ENCODE results near the gene PNPLA7. TPM values are rescaled to one million over a fixed set of nuclear protein-coding genes. Genes with fewer than 3 reads are reported as not detected.
"Not testable (repeated sequence)": the region's sequence is repeated elsewhere in the genome, so short reads cannot be mapped to it uniquely, and the experiment has no call there.

The PNPLA7 gene
- total RNA-seq, 4 donors from 2014 or later = 0.61 to 3.4 (median 0.91) TPM

DNA sequence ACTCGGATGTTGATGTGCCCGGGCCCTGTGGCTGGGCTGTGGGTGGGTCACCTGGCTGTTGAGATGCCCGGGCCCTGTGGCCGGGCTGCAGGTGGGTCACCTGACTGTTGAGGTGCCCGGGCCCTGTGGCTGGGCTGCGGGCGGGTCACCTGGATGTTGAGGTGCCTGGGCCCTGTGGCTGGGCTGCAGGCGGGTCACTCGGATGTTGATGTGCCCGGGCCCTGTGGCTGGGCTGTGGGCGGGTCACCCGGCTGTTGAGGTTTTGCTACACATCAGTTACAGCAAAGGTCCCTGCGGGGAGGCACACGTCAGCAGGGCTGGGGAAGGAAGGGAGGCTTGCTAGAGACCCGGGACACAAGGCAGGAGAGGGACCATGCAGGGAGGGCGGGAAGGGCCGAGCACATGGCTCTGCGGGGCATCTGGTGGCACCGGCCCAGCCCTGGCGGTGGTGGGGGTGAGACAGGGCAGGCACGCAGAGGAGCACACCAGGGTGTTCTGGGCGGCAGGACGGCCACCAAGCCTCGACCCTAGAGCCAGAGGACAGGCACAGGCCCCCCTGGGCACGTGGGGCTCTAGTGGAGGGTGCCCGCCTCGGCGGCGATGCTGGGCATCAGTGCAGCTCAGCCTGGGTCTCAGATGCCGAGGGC is 35.4 kb downstream of the PNPLA7 start:
- Histone ChIP-seq H3K36me3 (no peaks in the 10 kb centered on the region), H3K9me3 (no peaks in the 10 kb centered on the region), H3K27ac (no peak overlapping the region), H3K4me1 (no peaks in the 10 kb centered on the region), H3K4me3 (no peak overlapping the region), H3K27me3 (no peaks in the 10 kb centered on the region)
- WGBS, 2 donors = 77 to 86% methylated on average over 5 to 12 of the region's 30 CpGs
- intact Hi-C loops (cut with DNase I) = no loop called here
- TF ChIP-seq POLR2A (IDR thresholded peaks at IDR 0.05) = no peak
- TF ChIP-seq, protein P1, sequence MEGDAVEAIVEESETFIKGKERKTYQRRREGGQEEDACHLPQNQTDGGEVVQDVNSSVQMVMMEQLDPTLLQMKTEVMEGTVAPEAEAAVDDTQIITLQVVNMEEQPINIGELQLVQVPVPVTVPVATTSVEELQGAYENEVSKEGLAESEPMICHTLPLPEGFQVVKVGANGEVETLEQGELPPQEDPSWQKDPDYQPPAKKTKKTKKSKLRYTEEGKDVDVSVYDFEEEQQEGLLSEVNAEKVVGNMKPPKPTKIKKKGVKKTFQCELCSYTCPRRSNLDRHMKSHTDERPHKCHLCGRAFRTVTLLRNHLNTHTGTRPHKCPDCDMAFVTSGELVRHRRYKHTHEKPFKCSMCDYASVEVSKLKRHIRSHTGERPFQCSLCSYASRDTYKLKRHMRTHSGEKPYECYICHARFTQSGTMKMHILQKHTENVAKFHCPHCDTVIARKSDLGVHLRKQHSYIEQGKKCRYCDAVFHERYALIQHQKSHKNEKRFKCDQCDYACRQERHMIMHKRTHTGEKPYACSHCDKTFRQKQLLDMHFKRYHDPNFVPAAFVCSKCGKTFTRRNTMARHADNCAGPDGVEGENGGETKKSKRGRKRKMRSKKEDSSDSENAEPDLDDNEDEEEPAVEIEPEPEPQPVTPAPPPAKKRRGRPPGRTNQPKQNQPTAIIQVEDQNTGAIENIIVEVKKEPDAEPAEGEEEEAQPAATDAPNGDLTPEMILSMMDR (IDR thresholded peaks at IDR 0.05) = no peak
- no peak for DNase-seq

DNA sequence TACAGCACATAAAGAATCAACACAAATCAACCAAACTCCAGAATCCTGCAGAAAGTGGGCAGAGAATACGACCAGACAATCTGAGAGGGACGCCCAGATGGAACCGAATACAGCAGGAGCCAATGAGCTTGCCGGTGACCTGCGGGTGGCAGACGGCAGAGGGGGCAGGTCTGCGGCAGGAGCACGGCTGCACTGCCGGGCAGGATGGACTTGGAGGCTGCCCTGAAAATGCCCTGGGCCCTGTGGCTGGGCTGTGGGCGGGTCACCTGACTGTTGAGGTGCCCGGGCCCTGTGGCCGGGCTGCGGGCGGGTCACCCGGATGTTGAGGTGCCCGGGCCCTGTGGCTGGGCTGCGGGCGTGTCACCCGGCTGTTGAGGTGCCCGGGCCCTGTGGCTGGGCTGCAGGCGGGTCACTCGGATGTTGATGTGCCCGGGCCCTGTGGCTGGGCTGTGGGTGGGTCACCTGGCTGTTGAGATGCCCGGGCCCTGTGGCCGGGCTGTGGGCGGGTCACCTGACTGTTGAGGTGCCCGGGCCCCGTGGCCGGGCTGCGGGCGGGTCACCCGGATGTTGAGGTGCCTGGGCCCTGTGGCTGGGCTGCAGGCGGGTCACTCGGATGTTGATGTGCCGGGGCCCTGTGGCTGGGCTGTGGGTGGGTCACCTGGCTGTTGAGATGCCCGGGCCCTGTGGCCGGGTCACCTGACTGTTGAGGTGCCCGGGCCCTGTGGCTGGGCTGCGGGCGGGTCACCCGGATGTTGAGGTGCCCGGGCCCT is 36.2 kb downstream of the PNPLA7 start:
- H3K9me3 ChIP-seq; H3K4me1 ChIP-seq; DNase-seq; H3K36me3 ChIP-seq; H3K4me3 ChIP-seq; H3K27me3 ChIP-seq; intact Hi-C loops (cut with DNase I); H3K27ac ChIP-seq: not testable (repeated sequence)
- WGBS, 2 donors = 68 to 69% methylated on average over 10 to 17 of the region's 42 CpGs

DNA sequence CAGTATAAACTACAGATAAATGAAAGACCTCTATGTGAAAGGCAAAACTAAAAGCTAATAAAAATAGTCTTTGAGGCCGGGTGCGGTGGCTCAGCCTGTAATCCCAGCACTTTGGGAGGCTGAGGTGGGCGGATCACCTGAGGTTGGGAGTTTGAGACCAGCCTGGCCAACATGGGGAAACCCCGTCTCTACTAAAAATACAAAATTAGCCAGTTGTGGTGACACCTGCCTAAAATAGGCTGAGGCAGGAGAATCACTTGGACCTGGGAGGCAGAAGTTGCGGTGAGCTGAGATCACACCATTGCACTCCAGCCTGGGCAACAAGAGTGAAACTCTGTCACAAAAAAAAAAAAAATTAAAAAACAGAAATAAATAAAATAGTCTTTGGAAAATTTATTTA is 37.1 kb downstream of the PNPLA7 start:
- H3K27me3 ChIP-seq; intact Hi-C loops (cut with DNase I); H3K4me1 ChIP-seq; H3K4me3 ChIP-seq; H3K9me3 ChIP-seq; H3K36me3 ChIP-seq; H3K27ac ChIP-seq; DNase-seq: not testable (repeated sequence)
- WGBS, 2 donors = 70 to 71% methylated on average over 5 of the region's 5 CpGs

- Histone ChIP-seq H3K36me3 (no peaks in the 10 kb centered on the region), H3K4me3 (no peak overlapping the region), H3K4me1 (no peaks in the 10 kb centered on the region), H3K27me3 (no peaks in the 10 kb centered on the region), H3K9me3 (no peaks in the 10 kb centered on the region), H3K27ac (no peak overlapping the region)
- WGBS, 2 donors = 78 to 81% methylated on average over 10 to 11 of the region's 25 CpGs
- intact Hi-C loops (cut with DNase I) = no loop called here
- no peak for DNase-seq
- TF ChIP-seq, protein P1 (IDR thresholded peaks at IDR 0.05) = no peak
- TF ChIP-seq POLR2A (IDR thresholded peaks at IDR 0.05) = no peak
These were observed 38.3 kb downstream of the PNPLA7 start for GRCh38 chr9:137511758-137512463.

DNA sequence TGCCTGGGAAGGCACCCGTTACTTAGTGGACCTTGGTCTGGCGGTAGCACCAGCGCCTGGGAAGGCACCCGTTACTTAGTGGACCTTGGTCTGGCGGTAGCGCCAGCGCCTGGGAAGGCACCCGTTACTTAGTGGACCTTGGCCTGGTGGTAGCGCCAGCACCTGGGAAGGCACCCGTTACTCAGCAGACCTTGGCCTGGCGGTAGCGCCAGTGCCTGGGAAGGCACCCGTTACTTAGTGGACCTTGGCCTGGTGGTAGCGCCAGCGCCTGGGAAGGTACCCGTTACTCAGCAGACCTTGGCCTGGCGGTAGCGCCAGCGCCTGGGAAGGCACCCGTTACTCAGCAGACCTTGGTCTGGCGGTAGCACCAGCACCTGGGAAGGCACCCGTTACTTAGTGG is 39.1 kb downstream of the PNPLA7 start:
- H3K27me3 ChIP-seq; H3K4me3 ChIP-seq; H3K4me1 ChIP-seq; DNase-seq; intact Hi-C loops (cut with DNase I); H3K9me3 ChIP-seq; H3K27ac ChIP-seq; H3K36me3 ChIP-seq: not testable (repeated sequence)
- WGBS, 2 donors = 96 to 100% methylated on average over 1 to 8 of the region's 22 CpGs

DNA sequence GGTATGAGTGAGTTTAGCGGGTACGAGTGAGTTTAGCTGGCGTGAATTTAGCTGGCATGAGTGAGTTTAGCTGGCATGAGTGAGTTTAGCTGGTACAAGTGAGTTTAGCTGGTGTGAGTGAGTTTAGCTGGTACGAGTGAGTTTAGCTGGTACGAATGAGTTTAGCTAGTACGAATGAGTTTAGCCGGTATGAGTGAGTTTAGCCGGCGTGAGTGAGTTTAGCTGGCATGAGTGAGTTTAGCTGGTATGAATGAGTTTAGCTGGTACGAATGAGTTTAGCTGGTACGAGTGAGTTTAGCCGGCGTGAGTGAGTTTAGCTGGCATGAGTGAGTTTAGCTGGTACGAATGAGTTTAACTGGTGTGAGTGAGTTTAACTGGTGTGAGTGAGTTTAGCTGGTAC is 41.0 kb downstream of the PNPLA7 start:
- no peaks in the 10 kb centered on the region for H3K36me3 ChIP-seq
- 86 to 91% methylated on average over 14 of the region's 14 CpGs for WGBS, 2 donors
- H3K27ac ChIP-seq = no peak overlapping the region
- H3K4me3 ChIP-seq = no peak overlapping the region
- TF ChIP-seq, protein P1 (IDR thresholded peaks at IDR 0.05) = no peak
- TF ChIP-seq POLR2A (IDR thresholded peaks at IDR 0.05) = no peak
- no peaks in the 10 kb centered on the region for H3K27me3 ChIP-seq
- DNase-seq = no peak
- H3K4me1 ChIP-seq = no peaks in the 10 kb centered on the region
- intact Hi-C loops (cut with DNase I) = no loop called here
- no peaks in the 10 kb centered on the region for H3K9me3 ChIP-seq
